HG03280 (cell line): Measurements from ENCODE around the gene XYLT1.
"Not testable (repeated sequence)": the region's sequence is repeated elsewhere in the genome, so short reads cannot be mapped to it uniquely, and the experiment has no call there.

ENCODE experiments used
- ATAC-seq: cut with Tn5 transposase; IDR thresholded peaks from one replicate; pipeline ENCODE4 v1.9.1; 2021; ENCODE audit warnings: mild to moderate bottlenecking, moderate library complexity; ENCODE audit not compliant: unreplicated experiment

XYLT1 gene

GRCh38 chr16:17488506-17488905 is 17.7 kb upstream of the XYLT1 start:
- no peak for ATAC-seq

- no peak for ATAC-seq
Observed at GRCh38 chr16:17483351-17483750, 12.6 kb upstream of the XYLT1 start.

- not testable (repeated sequence) for ATAC-seq
Observed at GRCh38 chr16:17482341-17482740, 11.6 kb upstream of the XYLT1 start.

GRCh38 chr16:17481736-17482135 is 11.0 kb upstream of the XYLT1 start:
- ATAC-seq, result no peak

GRCh38 chr16:17477260-17477545 is 6.4 kb upstream of the XYLT1 start:
- not testable (repeated sequence) for ATAC-seq

GRCh38 chr16:17476414-17477259 is 5.9 kb upstream of the XYLT1 start:
- no peak for ATAC-seq

- ATAC-seq, result no peak
Observed at GRCh38 chr16:17475104-17475503, 4.3 kb upstream of the XYLT1 start.

- no peak for ATAC-seq
Observed at GRCh38 chr16:17474572-17474971, 3.8 kb upstream of the XYLT1 start.

GRCh38 chr16:17474037-17474436 is 3.3 kb upstream of the XYLT1 start:
- no peak for ATAC-seq

GRCh38 chr16:17471719-17472461 is 1.1 kb upstream of the XYLT1 start:
- ATAC-seq, result no peak

GRCh38 chr16:17470182-17470907 is 415 bp downstream of the XYLT1 start:
- no peak for ATAC-seq

GRCh38 chr16:17469741-17470181 is 999 bp downstream of the XYLT1 start:
- no peak for ATAC-seq

- ATAC-seq, result no peak
Observed at GRCh38 chr16:17469011-17469740, 1.6 kb downstream of the XYLT1 start.

- no peak for ATAC-seq
Observed at GRCh38 chr16:17468611-17469010, 2.1 kb downstream of the XYLT1 start.

- ATAC-seq, result no peak
Observed at GRCh38 chr16:17467923-17468540, 2.7 kb downstream of the XYLT1 start.

GRCh38 chr16:17466876-17467275 is 3.9 kb downstream of the XYLT1 start:
- no peak for ATAC-seq

- no peak for ATAC-seq
Observed at GRCh38 chr16:17465460-17465859, 5.3 kb downstream of the XYLT1 start.

- ATAC-seq, result no peak
Observed at GRCh38 chr16:17463335-17463734, 7.4 kb downstream of the XYLT1 start.

- ATAC-seq, result peak; percentile 57
Observed at GRCh38 chr16:17461951-17462729, 8.6 kb downstream of the XYLT1 start.

GRCh38 chr16:17460890-17461289 is 9.9 kb downstream of the XYLT1 start:
- no peak for ATAC-seq
